KMS-11 (cell line): ENCODE results near the gene FCHO2.

Experiments used
- H2AFZ ChIP-seq: fragments of 200-600 bp; sonication (generic); 2 replicates; pipeline ENCODE4 v1.6.1; 2016; ENCODE audit warnings: antibody characterized with exemption, mixed run types, low read depth
- H3K27ac ChIP-seq: fragments of 200-600 bp; sonication (generic); 2 replicates; pipeline ENCODE4 v1.6.1; 2016; ENCODE audit warnings: mild to moderate bottlenecking, mixed run types
- H3K27me3 ChIP-seq: fragments of 200-600 bp; sonication (generic); 2 replicates; pipeline ENCODE4 v1.6.1; 2017; ENCODE audit warnings: mild to moderate bottlenecking, low read depth, mixed run types, moderate library complexity; ENCODE audit not compliant: insufficient read depth
- H3K36me3 ChIP-seq: fragments of 200-600 bp; sonication (generic); 2 replicates; pipeline ENCODE4 v1.6.1; 2017; ENCODE audit warnings: mild to moderate bottlenecking, mixed run types; ENCODE audit not compliant: insufficient read depth
- H3K4me1 ChIP-seq: fragments of 200-600 bp; sonication (generic); 2 replicates; pipeline ENCODE4 v1.6.1; 2016; ENCODE audit warnings: mild to moderate bottlenecking, low read depth, mixed run types; ENCODE audit not compliant: poor library complexity, severe bottlenecking
- H3K4me2 ChIP-seq: fragments of 200-600 bp; sonication (generic); 2 replicates; pipeline ENCODE4 v1.7.0; 2016; ENCODE audit warnings: mild to moderate bottlenecking, mixed run types
- H3K4me3 ChIP-seq: fragments of 200-600 bp; sonication (generic); IDR thresholded peaks from 2 replicates; pipeline ENCODE4 v1.6.1; 2017; ENCODE audit warnings: low read depth, low read length, mixed read lengths; ENCODE audit not compliant: insufficient read depth
- H3K79me2 ChIP-seq: fragments of 200-600 bp; sonication (generic); 2 replicates; pipeline ENCODE4 v1.6.1; 2016; ENCODE audit warnings: low read depth, mixed run types; ENCODE audit not compliant: insufficient read depth
- H3K9ac ChIP-seq: fragments of 200-600 bp; sonication (generic); 2 replicates; pipeline ENCODE4 v1.6.1; 2016; ENCODE audit warnings: mild to moderate bottlenecking, mixed run types
- H4K20me1 ChIP-seq: fragments of 200-600 bp; sonication (generic); 2 replicates; pipeline ENCODE4 v1.6.1; 2016; ENCODE audit warnings: mild to moderate bottlenecking, mixed run types; ENCODE audit not compliant: insufficient read depth
- TF ChIP-seq, protein P1 (sequence below): fragments of 200-600 bp; sonication (generic); conservative IDR thresholded peaks from 2 replicates; pipeline ENCODE4 v1.6.1; 2017; ENCODE audit warnings: low read depth, mild to moderate bottlenecking, antibody characterized with exemption, low read length, moderate library complexity, mixed read lengths

The FCHO2 gene

DNA sequence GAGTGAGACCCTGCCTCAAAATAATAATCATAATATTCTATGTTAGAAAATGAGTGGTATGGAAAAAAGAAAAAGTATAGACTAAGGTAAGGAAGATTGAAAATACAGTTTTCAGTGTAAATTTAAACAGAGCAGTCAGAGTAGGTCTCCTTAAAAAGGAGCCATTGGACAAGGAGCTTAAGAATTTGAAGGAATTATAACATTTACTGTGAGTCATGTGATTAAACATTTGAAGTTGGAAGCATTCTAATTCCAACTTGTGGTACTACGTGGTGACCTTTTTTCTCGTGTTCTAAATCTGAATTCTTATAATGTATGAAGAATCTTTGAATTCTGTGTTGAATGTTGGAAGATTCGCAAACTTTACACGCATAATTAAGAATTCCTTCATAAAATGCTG is 125.3 kb downstream of the FCHO2 start:
- Histone ChIP-seq H3K4me2 (no peak overlapping the region), H3K4me3 (no peak overlapping the region)
- TF ChIP-seq, protein P1, sequence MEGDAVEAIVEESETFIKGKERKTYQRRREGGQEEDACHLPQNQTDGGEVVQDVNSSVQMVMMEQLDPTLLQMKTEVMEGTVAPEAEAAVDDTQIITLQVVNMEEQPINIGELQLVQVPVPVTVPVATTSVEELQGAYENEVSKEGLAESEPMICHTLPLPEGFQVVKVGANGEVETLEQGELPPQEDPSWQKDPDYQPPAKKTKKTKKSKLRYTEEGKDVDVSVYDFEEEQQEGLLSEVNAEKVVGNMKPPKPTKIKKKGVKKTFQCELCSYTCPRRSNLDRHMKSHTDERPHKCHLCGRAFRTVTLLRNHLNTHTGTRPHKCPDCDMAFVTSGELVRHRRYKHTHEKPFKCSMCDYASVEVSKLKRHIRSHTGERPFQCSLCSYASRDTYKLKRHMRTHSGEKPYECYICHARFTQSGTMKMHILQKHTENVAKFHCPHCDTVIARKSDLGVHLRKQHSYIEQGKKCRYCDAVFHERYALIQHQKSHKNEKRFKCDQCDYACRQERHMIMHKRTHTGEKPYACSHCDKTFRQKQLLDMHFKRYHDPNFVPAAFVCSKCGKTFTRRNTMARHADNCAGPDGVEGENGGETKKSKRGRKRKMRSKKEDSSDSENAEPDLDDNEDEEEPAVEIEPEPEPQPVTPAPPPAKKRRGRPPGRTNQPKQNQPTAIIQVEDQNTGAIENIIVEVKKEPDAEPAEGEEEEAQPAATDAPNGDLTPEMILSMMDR, result no peak

DNA sequence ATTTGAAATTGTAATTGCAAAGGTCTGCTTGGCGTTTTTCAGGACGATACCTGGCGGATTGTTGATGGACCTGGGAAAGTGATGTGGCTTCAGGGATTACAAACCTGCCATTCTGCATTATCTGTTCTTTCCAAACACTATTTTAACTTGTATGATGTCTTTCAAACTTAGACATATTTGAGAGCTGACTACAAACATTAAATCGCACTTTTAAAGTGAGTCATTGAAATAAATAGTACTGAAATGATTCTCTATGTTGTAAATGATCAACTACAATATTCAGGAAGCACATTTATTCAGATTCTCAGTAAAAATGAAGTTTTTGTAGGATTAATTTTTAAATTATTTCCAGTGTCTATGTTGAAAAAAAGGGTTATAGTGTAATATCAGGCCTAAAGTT is 132.2 kb downstream of the FCHO2 start:
- H3K9ac ChIP-seq, result no peak overlapping the region
- H3K79me2 ChIP-seq, result no peaks in the 10 kb centered on the region
- H3K4me1 ChIP-seq, result no peaks in the 10 kb centered on the region
- H3K27ac ChIP-seq, result no peak overlapping the region
- TF ChIP-seq, protein P1, result no peak
- no peak overlapping the region for H3K4me3 ChIP-seq
- no peak overlapping the region for H3K4me2 ChIP-seq
- no peaks in the 10 kb centered on the region for H3K27me3 ChIP-seq
- H3K36me3 ChIP-seq, result no peaks in the 10 kb centered on the region
- H2AFZ ChIP-seq, result no peak overlapping the region
- H4K20me1 ChIP-seq, result no peaks in the 10 kb centered on the region

More for the DNA sequence above, 125.3 kb downstream of the FCHO2 start:
- Histone ChIP-seq H3K36me3 (no peaks in the 10 kb centered on the region), H4K20me1 (no peaks in the 10 kb centered on the region), H3K27ac (no peak overlapping the region), H2AFZ (no peak overlapping the region), H3K27me3 (no peaks in the 10 kb centered on the region), H3K9ac (no peak overlapping the region), H3K4me1 (no peaks in the 10 kb centered on the region), H3K79me2 (no peaks in the 10 kb centered on the region)

DNA sequence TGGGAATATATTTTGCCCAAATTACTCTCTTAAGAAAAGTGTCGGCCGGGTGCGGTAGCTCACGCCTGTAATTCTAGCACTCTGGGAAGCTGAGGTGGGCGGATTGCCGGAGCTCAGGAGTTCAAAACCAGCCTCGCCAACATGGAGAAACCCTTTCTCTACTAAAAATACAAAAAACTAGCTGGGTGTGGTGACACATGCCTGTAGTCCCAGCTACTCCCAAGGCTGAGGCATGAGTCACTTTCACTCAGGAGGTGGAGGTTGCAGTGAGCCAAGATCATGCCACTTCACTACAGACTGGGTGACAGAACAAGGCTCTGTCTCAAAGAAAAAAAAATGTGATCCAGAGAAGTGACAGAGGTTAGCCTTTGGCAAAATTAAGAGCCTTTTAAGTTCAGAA is 138.1 kb downstream of the FCHO2 start:
- no peaks in the 10 kb centered on the region for H3K79me2 ChIP-seq
- no peak overlapping the region for H3K4me3 ChIP-seq
- no peak overlapping the region for H2AFZ ChIP-seq
- no peaks in the 10 kb centered on the region for H4K20me1 ChIP-seq
- H3K4me2 ChIP-seq, result no peak overlapping the region
- H3K9ac ChIP-seq, result no peak overlapping the region
- H3K36me3 ChIP-seq, result no peaks in the 10 kb centered on the region
- H3K27me3 ChIP-seq, result no peaks in the 10 kb centered on the region
- no peak overlapping the region for H3K27ac ChIP-seq
- no peaks in the 10 kb centered on the region for H3K4me1 ChIP-seq
- TF ChIP-seq, protein P1, result no peak

DNA sequence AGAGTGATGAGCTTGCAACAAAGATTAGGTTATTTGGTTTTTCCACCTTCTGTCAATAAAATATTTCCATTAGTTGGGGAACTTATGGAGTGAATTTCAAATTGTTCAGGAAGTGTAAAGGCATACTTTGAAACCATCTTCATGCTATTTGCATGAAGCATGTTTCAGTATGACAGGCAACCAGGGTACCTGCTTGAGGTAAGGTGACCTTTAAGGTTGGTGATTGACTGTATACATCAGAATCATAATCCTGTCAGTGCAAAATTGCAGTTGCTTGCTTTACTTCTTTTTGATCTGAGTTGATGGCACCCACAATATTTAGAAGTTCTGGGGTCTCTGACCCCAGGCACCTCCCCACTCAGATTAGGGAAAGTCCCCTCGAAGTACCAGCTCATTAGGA is 138.6 kb downstream of the FCHO2 start:
- H3K36me3 ChIP-seq, result no peaks in the 10 kb centered on the region
- no peak overlapping the region for H3K27ac ChIP-seq
- H3K4me3 ChIP-seq, result no peak overlapping the region
- no peak overlapping the region for H2AFZ ChIP-seq
- H4K20me1 ChIP-seq, result no peaks in the 10 kb centered on the region
- H3K27me3 ChIP-seq, result no peaks in the 10 kb centered on the region
- TF ChIP-seq, protein P1, result no peak
- H3K4me1 ChIP-seq, result no peaks in the 10 kb centered on the region
- H3K9ac ChIP-seq, result no peak overlapping the region
- H3K4me2 ChIP-seq, result no peak overlapping the region
- H3K79me2 ChIP-seq, result no peaks in the 10 kb centered on the region
